ENCODE data around the gene UBTF. TPM values are rescaled to one million over a fixed set of nuclear protein-coding genes. Genes with fewer than 3 reads are reported as not detected.

Gene UBTF
- total and polyA plus RNA-seq, 2 of the 8 experiments (the other 6 are each of a cell fraction or from before 2014, with no cell fraction given): 14.7 to 106 TPM

DNA sequence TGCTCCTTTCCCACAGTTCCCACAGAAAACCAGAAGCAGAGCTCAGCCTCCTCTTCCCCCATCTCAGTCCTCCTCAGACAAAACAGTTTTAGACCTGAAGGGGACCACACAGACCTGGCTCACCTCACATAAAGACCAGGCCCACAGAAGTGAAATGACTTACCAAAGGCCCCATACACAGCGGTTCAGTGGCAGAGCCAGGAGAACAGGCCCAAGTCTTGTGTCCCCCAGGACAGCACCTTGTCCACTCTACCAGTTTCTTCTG is 5.3 kb downstream of the UBTF start:
- Histone ChIP-seq H3K56ac (replicated peaks; ENCODE audit: insufficient read length, low read depth, low read length) (no peak overlapping the region), H3K4me2 (ENCODE audit: insufficient read depth in 1 of 2, low read depth in 2 of 2, low read length in 2 of 2) (no peak overlapping the region), H2AFZ (ENCODE audit: low read length) (no peak overlapping the region), H3K23ac (ENCODE audit: insufficient read length) (no peak overlapping the region), H3K79me2 (ENCODE audit: control insufficient read depth in 1 of 2, insufficient read depth in 2 of 2, low read length in 2 of 2) (peaks cover 11 to 23% of the 10 kb centered on the region in 2 experiments), H3K14ac (ENCODE audit: insufficient read length) (no peak overlapping the region), H4K91ac (replicated peaks; ENCODE audit: insufficient read length, low read length) (no peak overlapping the region), H3K27me3 (replicated peaks in 1 of 4; ENCODE audit: control insufficient read depth in 3 of 4, extremely low read depth in 1 of 4, insufficient read depth in 3 of 4, low read length in 3 of 4) (no peaks in the 10 kb centered on the region), H3K4ac (replicated peaks; ENCODE audit: insufficient read length, low read depth, low read length) (no peak overlapping the region), H2BK20ac (ENCODE audit: low read length) (no peak overlapping the region), H4K5ac (ENCODE audit: insufficient read length, low read depth, low read length) (no peak overlapping the region), H2AK5ac (ENCODE audit: low read depth, low read length) (no peak overlapping the region), H4K8ac (ENCODE audit: extremely low read depth, insufficient read depth, low read length) (no peak overlapping the region), H3K9ac (replicated peaks in 1 of 4; ENCODE audit: extremely low read depth in 1 of 4, low read depth in 3 of 4, low read length in 3 of 4) (no peak overlapping the region), H3K4me3 (ENCODE audit: extremely low read depth in 1 of 4, insufficient read depth in 2 of 4, low read depth in 3 of 4, low read length in 4 of 4) (no peak overlapping the region), H3K36me3 (ENCODE audit: control insufficient read depth in 2 of 4, insufficient read depth in 4 of 4, low read length in 3 of 4) (peaks cover 30 to 59% (median 43%) of the 10 kb centered on the region in 4 experiments), H3K27ac (ENCODE audit: low read depth, low read length) (no peak overlapping the region), H2BK12ac (ENCODE audit: low read depth, low read length) (no peak overlapping the region), H2BK120ac (replicated peaks; ENCODE audit: low read depth, low read length) (no peak overlapping the region), H3K9me3 (ENCODE audit: insufficient read depth in 2 of 2, low read depth in 1 of 2, low read length in 1 of 2) (no peaks in the 10 kb centered on the region), H3K79me1 (ENCODE audit: low read depth, low read length) (peaks cover 9% of the 10 kb centered on the region), H2BK15ac (ENCODE audit: low read length) (no peak overlapping the region), H3K18ac (ENCODE audit: extremely low read depth, low read length) (no peak overlapping the region), H4K20me1 (replicated peaks in 1 of 2; ENCODE audit: control insufficient read depth in 1 of 2, insufficient read depth in 2 of 2, low read length in 2 of 2) (peaks cover 0 to 13% of the 10 kb centered on the region in 2 experiments), H2BK5ac (ENCODE audit: low read depth, low read length) (no peak overlapping the region), H3K23me2 (ENCODE audit: low read depth, low read length) (peaks cover 8% of the 10 kb centered on the region), H3K4me1 (replicated peaks in 1 of 4; ENCODE audit: control insufficient read depth in 3 of 4, insufficient read depth in 4 of 4, low read length in 3 of 4) (peaks cover 2 to 24% (median 6%) of the 10 kb centered on the region in 4 experiments)
- ChIA-PET POLR2A (ENCODE audit: partially characterized antibody) (interaction anchor here (0.9 to 10.4 kb wide), 6 partner anchors 11 to 121 kb away, joined by 3 to 135 read pairs (median 4); partner anchors contain the start of genes ATXN7L3 and SLC25A39), CTCF (ENCODE audit: partially characterized antibody) (interaction anchor here (0.7 to 12.7 kb wide), 9 partner anchors 8 to 137 kb away, joined by 3 to 158 read pairs (median 4); no protein-coding TSS in a partner anchor)
- FAIRE-seq: no peak
- 88% methylated on average over 1 of the region's 1 CpG; no CpG with 5 or more reads in 1 of the 2 experiments for WGBS, 2 experiments (ENCODE audit: extremely low coverage in 1 of 2, insufficient coverage in 1 of 2, insufficient read length in 1 of 2, insufficient replicate concordance in 2 of 2, low coverage in 1 of 2, low lambda C conversion rate in 2 of 2, missing lambda C conversion rate in 1 of 2)
- TF ChIP-seq TBP (IDR thresholded peaks at IDR 0.05; ENCODE audit: low read depth, low read length) (no peak), EP300 (IDR thresholded peaks at IDR 0.05; ENCODE audit: borderline replicate concordance in 1 of 2, low read depth in 2 of 2, low read length in 2 of 2) (no peak), MAFK (IDR thresholded peaks at IDR 0.05; ENCODE audit: low read depth, low read length) (no peak), RXRA (IDR thresholded peaks at IDR 0.05; ENCODE audit: insufficient read depth, low read depth, low read length) (no peak), SP1 (IDR thresholded peaks at IDR 0.05; ENCODE audit: low read depth, low read length) (no peak), KDM4A (IDR thresholded peaks at IDR 0.05; ENCODE audit: low read depth, low read length, severe bottlenecking) (no peak), HDAC6 (IDR thresholded peaks at IDR 0.05; ENCODE audit: low read depth, low read length) (no peak), BRCA1 (IDR thresholded peaks at IDR 0.05; ENCODE audit: low read depth, low read length) (no peak), CHD1 (IDR thresholded peaks at IDR 0.05; ENCODE audit: low read depth, low read length) (no peak), SIX5 (IDR thresholded peaks at IDR 0.05; ENCODE audit: low read depth, low read length) (no peak), CREB1 (IDR thresholded peaks at IDR 0.05) (no peak), HDAC2 (IDR thresholded peaks at IDR 0.05; ENCODE audit: borderline replicate concordance in 1 of 2, low read depth in 2 of 2, low read length in 2 of 2) (no peak)
- DNase-seq (ENCODE audit: low read depth in 1 of 2, low spot score in 2 of 2): no peak
